AML-193 (cell line): ENCODE measurements around the gene COPS6.

Experiments
- DNase-seq, 2 experiments: peaks; one replicate each; lab custom pipeline; 2025; lab: John Stamatoyannopoulos, UW

COPS6 gene

DNA sequence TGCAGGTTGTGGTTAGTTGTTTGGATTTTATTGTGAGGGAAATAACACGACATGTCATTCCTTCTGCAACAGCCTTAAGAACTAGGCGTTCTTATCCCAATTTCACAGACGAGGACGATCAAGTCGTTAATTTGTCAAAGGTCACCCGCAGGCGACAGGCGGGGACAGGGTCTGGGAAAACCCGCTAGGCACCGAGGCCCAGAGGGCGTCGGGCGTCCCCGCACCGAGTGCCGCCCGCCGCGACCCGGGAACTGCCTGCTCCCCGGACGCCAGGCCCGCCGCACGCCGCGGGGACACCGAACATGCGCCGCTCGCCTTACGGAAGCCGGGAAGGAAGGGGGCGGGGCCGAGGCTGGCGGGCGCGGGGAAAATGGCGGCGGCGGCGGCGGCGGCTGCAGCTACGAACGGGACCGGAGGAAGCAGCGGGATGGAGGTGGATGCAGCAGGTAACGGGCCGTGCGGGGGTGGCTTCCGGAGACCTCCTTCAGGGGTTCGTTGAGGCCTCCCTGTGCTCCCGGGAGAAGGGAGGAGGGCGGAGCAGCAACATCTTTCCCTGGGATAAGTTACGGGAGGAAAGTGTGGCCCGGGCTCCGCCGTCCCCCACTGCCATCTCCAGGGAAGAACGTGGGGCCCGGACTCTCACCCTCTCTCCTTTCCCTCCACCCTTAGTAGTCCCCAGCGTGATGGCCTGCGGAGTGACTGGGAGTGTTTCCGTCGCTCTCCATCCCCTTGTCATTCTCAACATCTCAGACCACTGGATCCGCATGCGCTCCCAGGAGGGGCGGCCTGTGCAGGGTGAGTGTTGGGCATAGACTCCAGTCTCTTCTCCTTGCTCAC, at the start of gene COPS6:
Gene COPS6 (plus strand): TSS at position 349 of the 837 bp plus-strand sequence. CDS start 22 bp downstream, at position 371.
- DNase-seq, result peak; percentile 36 to 43

DNA sequence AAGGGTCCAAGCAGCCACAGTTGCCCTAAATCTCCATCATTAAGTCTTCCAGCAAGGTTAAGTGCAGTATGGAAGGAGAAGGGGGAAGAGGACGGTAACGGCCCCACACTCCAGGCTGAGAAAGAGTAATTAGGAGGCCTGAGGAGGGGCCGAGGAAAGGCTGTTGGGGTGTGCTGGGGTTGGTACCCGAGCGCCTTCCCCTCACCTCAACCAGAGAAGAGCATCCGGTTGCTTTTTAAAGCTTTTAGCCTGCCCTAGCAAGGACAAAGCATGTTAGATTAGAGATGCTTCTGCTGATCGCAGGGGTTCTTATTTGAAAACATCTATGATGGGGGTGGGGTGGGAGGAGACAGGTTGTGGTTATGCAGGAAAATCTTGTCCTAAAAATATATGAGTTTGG, 48.2 kb upstream of the COPS6 start:
- DNase-seq, result no peak

DNA sequence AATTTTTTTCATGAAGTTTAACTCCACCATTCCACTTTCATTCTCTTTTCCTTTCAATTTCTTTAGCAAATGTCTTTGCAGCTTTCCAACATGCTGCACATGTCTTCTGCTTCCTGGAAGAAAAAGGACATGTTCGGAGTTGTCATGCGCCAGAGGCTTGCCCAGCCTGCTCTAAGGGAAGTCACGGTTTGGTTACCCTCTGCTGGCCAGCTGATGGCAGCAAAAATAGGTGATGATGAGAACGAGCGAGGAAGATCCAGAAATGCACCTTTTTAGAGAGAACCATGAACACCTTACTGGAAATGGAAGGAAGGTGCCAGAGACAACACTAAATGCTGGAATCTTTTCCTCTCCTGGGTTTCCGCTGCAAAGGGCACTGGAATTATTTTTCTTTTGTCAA, 44.1 kb upstream of the COPS6 start:
- DNase-seq, result peak; percentile 11 to 34

DNA sequence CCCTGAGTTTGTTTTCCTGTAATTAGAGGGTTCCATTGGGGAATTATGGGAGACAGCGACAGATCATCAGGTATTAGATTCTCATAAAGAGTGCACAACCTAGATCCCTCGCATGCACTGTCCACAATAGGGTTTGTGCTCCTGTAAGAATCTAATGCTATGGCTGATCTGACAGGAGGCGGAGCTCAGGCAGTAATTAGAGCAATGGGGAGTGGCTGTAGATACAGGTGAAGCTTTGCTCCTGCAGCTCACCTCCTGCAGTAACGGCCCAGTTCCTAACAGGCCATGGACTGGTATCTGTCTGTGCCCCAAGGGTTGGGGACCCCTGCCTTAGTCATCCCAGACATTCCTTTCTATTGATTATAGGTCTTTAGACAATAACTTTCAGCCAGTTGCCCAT, 40.1 kb upstream of the COPS6 start:
- no peak for DNase-seq

- DNase-seq, result peak; percentile 33 to 54
Measured at GRCh38 chr7:100049441-100050291, 39.1 kb upstream of the COPS6 start, which contains the start of gene ZSCAN21. TSS of gene ZSCAN21 (plus strand) at chr7:100049774. CDS start at chr7:100057007, 7,233 bp downstream.

DNA sequence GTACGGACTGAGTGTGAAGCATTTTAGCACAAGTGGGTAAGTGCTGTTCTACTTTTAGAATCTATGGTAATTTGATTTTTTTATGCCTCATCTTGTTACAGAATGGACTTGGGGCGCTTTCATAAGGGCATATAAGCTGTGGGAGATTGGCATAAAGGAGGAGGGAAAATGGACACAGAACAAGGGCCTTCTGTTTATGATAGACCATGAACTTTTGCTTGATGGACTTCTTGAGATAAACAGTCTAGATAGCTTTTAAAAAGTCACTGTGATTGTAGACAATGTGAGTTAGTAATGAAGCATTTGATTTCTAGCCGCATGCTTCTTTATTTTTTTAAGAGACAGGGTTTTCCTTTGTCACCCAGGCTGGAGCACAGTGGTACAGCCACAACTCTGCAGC, 37.2 kb upstream of the COPS6 start:
- DNase-seq, result no peak

GRCh38 chr7:100053215-100053614, 35.6 kb upstream of the COPS6 start:
- peak; percentile 72 to 78 for DNase-seq

DNA sequence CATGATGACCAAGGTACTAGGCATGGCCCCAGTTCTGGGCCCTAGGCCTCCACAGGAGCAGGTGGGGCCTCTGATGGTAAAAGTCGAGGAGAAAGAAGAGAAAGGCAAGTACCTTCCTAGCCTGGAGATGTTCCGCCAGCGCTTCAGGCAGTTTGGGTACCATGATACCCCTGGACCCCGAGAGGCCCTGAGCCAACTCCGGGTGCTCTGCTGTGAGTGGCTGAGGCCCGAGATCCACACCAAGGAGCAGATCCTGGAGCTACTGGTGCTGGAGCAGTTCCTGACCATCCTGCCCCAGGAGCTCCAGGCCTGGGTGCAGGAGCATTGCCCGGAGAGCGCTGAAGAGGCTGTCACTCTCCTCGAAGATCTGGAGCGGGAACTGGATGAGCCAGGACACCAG, 31.8 kb upstream of the COPS6 start:
- no peak for DNase-seq

- DNase-seq, result no peak
Measured at GRCh38 chr7:100059251-100059739, 29.5 kb upstream of the COPS6 start.

DNA sequence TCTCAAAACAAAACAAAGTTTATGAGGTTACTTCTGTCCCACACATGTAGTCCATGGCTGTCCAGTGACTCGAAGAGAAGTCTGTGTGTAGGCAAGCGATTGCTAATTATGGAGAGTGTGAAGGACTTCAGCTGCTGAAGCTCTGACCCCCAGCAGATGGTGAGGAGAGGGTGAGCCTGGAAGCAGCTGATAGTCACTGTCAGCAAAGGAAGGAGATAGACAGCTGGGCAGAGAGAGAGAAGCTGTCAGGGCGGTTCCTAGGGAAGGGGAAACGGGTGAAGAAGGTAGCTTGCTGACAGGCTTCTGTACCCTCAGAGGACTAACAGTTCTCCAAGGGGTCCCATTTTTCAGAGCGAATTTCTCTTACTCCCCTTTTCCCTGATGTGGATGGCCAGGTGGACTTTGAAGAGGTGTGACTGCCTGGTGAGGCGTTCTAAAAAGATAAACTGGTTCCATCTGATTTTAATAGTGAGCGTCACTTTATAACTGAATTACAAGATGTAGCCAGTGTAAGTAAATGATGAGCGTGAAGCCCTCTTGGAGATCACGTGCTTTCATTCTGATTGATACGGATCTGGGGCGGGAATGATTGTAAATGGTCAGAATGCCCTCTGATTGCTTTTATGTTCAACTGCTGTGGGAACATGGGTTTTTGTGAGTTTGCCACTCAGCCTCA, 27.1 kb upstream of the COPS6 start:
- DNase-seq, result no peak

DNA sequence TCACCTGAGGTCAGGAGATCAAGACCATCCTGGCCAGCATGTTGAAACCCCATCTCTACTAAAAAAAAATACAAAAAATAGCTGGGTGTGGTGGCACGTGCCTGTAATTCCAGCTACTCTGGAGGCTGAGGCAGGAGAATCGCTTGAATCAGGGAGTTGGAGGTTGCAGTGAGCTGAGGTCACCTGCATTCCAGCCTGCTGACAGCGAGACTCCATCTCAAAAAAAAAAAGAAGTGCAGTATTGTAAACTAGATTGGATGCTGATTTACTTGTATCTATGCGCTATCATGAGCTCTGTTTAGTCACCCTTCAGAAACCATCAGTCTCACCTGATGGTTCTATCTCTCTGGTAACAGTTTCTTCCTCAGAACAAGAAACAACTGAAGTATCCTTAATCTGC, 25.4 kb upstream of the COPS6 start:
- no peak for DNase-seq

DNA sequence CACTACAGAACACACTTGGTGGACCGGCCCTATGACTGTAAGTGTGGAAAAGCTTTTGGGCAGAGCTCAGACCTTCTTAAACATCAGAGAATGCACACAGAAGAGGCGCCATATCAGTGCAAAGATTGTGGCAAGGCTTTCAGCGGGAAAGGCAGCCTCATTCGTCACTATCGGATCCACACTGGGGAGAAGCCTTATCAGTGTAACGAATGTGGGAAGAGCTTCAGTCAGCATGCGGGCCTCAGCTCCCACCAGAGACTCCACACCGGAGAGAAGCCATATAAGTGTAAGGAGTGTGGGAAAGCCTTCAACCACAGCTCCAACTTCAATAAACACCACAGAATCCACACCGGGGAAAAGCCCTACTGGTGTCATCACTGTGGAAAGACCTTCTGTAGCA, 24.6 kb upstream of the COPS6 start:
- no peak for DNase-seq

- no peak for DNase-seq
Measured at GRCh38 chr7:100065452-100066186, 23.1 kb upstream of the COPS6 start.

DNA sequence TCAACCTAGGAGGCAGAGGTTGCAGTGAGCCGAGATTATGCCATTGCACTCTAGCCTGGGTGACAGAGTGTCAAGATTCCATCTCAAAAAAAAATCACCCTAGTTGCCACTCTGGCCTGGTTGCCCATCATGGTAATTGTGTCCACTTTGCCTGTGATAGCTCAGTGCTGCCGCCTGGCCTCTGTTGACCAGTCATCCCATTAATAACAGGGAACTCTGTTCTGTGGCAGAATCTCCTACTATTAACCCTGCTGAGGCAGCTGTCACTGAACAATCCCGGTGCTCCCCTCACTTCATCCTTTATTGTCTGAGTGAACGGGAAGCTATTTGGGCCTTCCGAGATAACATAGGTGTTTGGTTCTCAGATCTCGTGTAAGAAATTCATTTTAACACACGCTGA, 21.8 kb upstream of the COPS6 start:
- no peak for DNase-seq

- no peak for DNase-seq
Measured at GRCh38 chr7:100069991-100070390, 18.8 kb upstream of the COPS6 start.

GRCh38 chr7:100071018-100071723, 17.6 kb upstream of the COPS6 start:
- no peak for DNase-seq

GRCh38 chr7:100072462-100072861, 16.3 kb upstream of the COPS6 start:
- no peak for DNase-seq

- no peak for DNase-seq
Measured at GRCh38 chr7:100074841-100075240, 13.9 kb upstream of the COPS6 start.

- DNase-seq, result no peak
Measured at GRCh38 chr7:100075418-100075817, 13.4 kb upstream of the COPS6 start.

DNA sequence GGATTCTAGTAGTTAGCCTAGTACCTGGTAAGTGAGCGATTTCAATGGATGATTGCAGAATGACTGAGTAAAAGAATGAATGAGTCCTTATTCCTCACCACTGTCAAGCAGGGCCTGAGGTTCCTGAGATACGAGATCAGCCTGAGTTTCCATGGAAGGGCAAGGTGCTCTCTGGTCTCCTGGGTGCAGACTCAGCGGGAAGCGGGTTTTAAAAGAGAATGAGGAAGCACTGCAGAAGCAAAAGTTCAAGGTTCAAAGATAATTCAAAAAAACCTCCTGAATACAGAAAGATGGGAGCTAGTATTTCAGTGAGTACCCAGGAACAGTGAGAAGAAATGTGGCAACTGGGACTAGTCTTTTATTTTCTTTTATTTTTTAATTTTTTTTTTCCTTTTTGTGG, 11.6 kb upstream of the COPS6 start:
- DNase-seq, result no peak

DNA sequence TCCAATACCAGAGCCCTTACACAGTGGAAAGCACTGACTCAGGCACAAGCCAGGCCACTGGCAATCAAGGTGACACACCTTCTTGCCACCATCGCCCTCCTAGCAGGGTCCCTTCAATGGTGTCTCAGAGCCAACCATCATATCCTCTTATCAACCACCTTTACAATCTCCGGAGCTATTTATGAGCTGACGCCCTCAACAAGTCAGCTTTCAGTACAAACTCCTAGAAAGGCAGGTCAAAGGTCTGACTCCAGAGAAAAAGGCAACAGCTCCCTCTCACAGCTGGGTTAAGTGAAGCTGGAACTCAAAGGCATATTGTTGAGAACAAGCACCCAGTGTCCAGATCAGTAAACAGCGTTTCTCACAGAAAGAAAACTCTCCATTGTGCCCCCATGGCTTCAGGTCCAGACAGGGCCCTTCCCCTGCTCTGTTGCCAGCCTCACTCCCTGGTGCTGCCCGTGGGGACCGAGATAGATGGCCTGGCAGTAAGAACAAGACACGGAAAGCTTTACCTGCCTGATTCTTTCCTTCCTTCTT, 9.7 kb upstream of the COPS6 start:
- DNase-seq, result no peak
